D721Med (cell line): Measurements from ENCODE around the gene SORL1.

Experiments used
- DNase-seq: peaks from one replicate; pipeline ENCODE4 v3.0.0; 2011; ENCODE audit warnings: low spot score; ENCODE audit not compliant: insufficient read length
- FAIRE-seq: peaks from 2 replicates; lab custom pipeline; 2011; peaks lifted over from hg19 to GRCh38; lab: Jason Lieb, UNC
- TF ChIP-seq, protein P1 (sequence below): IDR thresholded peaks from 2 replicates; pipeline ENCODE4 v1.5.1; 2012; ENCODE audit warnings: mild to moderate bottlenecking, control low read depth; ENCODE audit not compliant: insufficient read depth; ENCODE audit errors: missing control alignments

SORL1 gene

DNA sequence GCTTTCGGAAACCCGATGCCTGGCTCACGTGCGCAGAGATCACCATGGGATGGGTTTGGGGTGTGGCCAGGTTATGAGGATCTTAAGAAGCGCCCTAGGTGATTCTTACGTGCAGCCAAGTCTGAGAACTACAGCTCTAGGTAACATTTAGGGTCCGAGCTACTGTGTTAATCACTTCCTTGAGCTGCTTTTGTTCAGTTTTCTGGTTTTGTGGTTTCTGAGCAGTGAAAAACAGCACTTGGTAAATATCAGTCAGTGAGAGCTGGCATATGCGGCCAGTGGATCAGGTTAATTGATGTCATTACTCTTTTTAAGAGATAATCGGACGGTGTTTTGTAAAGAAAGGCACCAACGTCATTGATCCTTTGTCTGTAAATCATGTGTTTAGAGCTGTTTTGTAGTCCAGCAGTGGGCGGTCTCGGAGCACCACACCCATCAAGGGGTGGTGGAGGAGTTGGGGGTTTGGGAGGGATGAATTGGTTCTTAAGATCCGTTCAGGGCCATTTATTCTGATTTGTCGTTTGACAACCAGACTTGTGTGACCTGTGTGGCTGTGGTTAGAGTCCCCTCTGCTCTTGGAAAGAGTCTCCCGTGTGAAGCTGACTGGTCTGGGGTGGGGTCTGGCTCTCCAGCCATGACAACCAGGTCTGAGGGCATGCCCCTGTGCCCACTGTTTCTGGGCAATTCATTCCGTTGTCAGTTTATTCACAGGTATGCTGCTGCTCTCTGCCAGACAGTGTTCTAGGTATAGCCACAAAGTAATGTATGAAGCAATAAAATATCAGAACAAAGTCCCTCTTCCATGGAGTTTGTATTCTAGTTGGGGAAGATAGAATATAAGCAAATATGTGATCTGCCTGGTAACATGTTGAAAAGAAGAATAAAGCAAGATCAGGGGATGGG, 62.6 kb downstream of the SORL1 start:
- TF ChIP-seq, protein P1, sequence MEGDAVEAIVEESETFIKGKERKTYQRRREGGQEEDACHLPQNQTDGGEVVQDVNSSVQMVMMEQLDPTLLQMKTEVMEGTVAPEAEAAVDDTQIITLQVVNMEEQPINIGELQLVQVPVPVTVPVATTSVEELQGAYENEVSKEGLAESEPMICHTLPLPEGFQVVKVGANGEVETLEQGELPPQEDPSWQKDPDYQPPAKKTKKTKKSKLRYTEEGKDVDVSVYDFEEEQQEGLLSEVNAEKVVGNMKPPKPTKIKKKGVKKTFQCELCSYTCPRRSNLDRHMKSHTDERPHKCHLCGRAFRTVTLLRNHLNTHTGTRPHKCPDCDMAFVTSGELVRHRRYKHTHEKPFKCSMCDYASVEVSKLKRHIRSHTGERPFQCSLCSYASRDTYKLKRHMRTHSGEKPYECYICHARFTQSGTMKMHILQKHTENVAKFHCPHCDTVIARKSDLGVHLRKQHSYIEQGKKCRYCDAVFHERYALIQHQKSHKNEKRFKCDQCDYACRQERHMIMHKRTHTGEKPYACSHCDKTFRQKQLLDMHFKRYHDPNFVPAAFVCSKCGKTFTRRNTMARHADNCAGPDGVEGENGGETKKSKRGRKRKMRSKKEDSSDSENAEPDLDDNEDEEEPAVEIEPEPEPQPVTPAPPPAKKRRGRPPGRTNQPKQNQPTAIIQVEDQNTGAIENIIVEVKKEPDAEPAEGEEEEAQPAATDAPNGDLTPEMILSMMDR, result no peak
- DNase-seq, result no peak
- no peak for FAIRE-seq

DNA sequence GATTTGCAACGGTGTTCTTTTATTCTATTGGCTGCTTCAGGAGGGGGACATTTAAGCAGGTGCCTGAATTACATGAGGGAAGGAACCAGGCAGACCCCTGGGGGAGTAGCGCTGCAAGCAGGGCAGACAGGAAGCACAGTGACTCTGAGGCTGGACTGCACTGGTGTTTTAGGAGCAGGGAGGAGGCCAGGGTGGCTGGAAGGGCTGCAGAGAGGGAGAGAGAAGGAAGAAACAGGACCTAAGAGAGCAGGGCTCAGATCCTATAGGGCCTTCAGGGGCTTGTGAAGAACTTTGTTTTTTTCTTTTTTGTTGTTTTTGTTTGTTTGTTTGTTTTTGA, 63.2 kb downstream of the SORL1 start:
- DNase-seq (no peak), FAIRE-seq (no peak)

DNA sequence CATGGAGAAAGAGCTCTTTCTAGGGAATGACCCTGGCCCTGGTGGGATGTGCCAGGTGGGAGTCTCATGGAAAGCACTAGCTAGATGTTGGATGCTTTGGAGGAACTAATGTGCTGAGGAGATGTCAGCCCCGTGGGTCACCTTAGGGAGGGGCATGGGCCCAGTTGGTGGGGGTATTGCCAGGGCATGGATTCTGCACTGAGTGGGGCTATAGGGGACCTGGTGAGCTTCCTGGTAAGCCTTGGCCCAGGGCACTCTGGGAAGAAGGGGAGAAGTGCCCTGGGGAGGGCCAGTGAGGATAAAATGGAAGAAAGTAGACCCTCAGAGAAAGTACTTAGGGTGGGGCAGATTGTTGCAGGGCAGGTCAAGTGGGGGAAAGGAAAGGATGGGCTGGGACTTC, 65.9 kb downstream of the SORL1 start:
- FAIRE-seq (no peak), DNase-seq (no peak)
- TF ChIP-seq, protein P1, result no peak

More for the DNA sequence above, 63.2 kb downstream of the SORL1 start:
- TF ChIP-seq, protein P1, result no peak

GRCh38 chr11:121520243-121521144, 68.4 kb downstream of the SORL1 start:
- DNase-seq, result no peak
- no peak for FAIRE-seq
- TF ChIP-seq, protein P1, result no peak

DNA sequence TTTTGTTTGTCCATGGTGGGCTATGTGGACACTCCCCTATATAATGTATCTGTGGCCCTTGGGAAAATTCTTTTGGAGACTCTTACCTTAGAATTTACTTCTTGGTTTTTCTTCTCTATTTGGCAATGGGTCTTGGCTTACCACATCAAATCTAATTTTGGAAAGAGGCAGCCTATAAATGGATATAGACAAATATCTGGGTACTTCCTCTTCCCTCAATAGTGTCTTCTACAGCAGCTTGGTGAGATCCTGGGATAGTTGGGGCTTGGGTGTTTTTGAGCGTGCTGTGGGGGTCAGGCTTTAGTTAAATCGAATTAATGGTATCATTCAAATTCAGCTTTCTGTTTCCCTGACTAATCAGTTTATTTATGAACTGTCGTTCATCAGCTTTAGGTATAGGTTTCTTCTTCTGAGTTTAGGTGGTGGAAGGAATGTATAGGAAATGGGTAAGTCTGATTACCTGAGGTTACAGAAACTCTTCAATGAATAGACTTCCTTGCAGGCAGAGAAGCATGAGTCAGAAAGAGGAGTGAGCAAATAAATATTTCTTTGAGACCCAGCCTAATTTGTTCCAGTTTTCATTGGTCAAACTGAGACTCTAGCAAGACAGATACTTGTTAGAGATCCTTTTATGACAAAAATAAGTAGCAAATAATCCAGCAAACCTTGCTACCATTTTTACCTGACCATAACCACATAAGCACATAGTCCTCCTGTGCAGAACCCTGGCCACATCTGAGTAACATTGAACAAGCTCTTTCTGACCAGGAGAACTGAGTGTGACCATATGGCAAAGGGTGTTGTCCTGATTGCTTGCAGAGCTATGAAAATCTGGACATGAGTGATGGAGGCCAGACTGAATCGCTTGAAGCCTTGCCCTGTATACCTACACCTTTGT, 69.3 kb downstream of the SORL1 start:
- no peak for FAIRE-seq
- TF ChIP-seq, protein P1, result no peak
- DNase-seq, result no peak

DNA sequence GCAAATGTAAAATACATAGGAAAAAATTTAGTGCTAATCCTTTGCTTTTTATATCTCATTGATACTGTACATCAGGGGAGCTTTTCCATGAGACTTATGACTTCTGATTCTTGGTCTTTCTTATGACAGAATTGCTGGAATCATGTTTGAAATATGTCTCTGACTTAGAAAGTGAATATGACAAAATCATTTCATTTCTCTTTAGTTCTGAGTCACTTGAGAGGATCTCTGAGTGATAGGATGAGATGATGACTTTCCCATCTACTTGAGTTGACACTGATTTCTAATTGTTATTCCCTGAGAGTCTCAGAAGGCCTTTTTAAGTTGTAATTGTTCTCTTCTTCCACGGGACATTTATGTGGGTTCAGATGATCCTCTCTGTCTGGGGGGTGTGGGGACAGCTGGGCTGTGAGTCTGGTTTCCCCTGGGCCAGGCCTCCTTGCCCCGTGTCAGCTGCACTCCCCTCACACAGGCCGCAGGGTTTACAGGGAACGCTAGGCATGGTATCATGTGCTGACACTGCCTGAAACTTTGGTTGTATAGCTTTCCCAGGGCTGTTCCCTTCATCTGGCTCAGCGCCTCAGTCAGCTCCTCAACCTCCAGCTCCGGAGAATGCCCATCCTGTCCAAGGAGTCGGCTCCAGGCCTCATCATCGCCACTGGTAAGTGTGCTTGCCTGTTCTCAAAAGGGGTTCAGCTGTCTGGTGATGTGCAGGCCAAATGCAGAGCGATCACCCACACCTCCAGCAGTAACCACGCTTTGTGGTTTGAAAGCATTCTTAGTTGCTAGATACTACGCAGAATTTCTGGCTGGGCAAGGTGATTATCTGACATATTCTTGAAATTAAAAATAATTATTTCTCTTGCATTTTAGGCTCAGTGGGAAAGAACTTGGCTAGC, 70.2 kb downstream of the SORL1 start:
- TF ChIP-seq, protein P1, result no peak
- DNase-seq, result no peak
- no peak for FAIRE-seq
